HepG2 (cell line): ENCODE data around the gene HES6. TPM values are rescaled to one million over a fixed set of nuclear protein-coding genes. Genes with fewer than 3 reads are reported as not detected.
A peak's percentile ranks its signal among the peaks of the same experiment; 100 is the strongest.

ENCODE experiments used
- ATAC-seq: fragments of 200-7000 bp; cut with Tn5 transposase; 3 replicates; pipeline ENCODE4 v1.9.1; 2020; ENCODE audit warnings: mild to moderate bottlenecking, moderate library complexity
- BruUV-seq: library from RNA; stranded (reverse); fragments of 400-500 nt; replicated peaks from 2 replicates; lab custom pipeline; 2021; lab: Mats Ljungman, UMichigan
- CTCF ChIA-PET: fragments of 300-600 bp; formaldehyde crosslinking; extraction: SDS; loops from one replicate; lab custom pipeline; 2021; ENCODE audit warnings: low total read pairs, inconsistent platforms, low intra/inter-chr PET ratio; lab: Yijun Ruan, JAX
- POLR2A ChIA-PET: fragments of 350-600 bp; sonication (Branson Sonifier 250); formaldehyde crosslinking; loops from one replicate; lab custom pipeline; 2020; ENCODE audit warnings: antibody characterized with exemption, inconsistent platforms; lab: Yijun Ruan, JAX
- DNase-seq: peaks from one replicate; pipeline ENCODE4 v3.0.0-alpha.2; 2015; ENCODE audit warnings: low spot score
- FAIRE-seq: peaks from 3 replicates; lab custom pipeline; 2011; peaks lifted over from hg19 to GRCh38; lab: Jason Lieb, UNC
- H2AFZ ChIP-seq: one replicate; pipeline ENCODE4 v1.6.1; 2011; ENCODE audit warnings: low read length, inconsistent platforms
- H3K27ac ChIP-seq: fragments of 300-600 bp; 3 replicates; pipeline ENCODE4 v1.8.0; 2011; ENCODE audit warnings: mixed run types, mild to moderate bottlenecking, mixed read lengths, low read length, inconsistent platforms; ENCODE audit not compliant: insufficient read depth; ENCODE audit errors: extremely low read length
- H3K27me3 ChIP-seq, 2 experiments: fragments of 200-600 bp in 1 of 2; 2 replicates in 1 of 2; 3 replicates in 1 of 2; pipeline versions ENCODE4 v1.6.0 to v1.8.0; 2011; ENCODE audit warnings: low read length in 2 of 2, mild to moderate bottlenecking in 2 of 2, moderate library complexity in 2 of 2, inconsistent platforms in 1 of 2; ENCODE audit not compliant: insufficient read depth in 2 of 2, control insufficient read depth in 1 of 2
- H3K36me3 ChIP-seq, 2 experiments: fragments of 200-600 bp in 1 of 2; replicated peaks in 1 of 2; 2 replicates in 1 of 2; 3 replicates in 1 of 2; pipeline versions ENCODE4 v1.5.1 to v1.8.0; 2011; ENCODE audit warnings: low read length in 2 of 2, inconsistent platforms in 1 of 2; ENCODE audit not compliant: insufficient read depth in 2 of 2, control insufficient read depth in 1 of 2
- H3K4me1 ChIP-seq: 2 replicates; pipeline ENCODE4 v1.5.1; 2012; ENCODE audit warnings: low read length, inconsistent platforms; ENCODE audit not compliant: insufficient read depth
- H3K4me2 ChIP-seq: 2 replicates; pipeline ENCODE4 v1.6.0; 2011; ENCODE audit warnings: low read depth, low read length, inconsistent platforms
- H3K4me3 ChIP-seq, 3 experiments: fragments of 200-600 bp in 1 of 3; sonication (generic), shearing (Covaris generic) in 1 of 3; replicated peaks in 1 of 3; 2 replicates each; pipeline ENCODE4 v1.5.1; 2011 to 2016; ENCODE audit warnings: low read length in 3 of 3, inconsistent platforms in 2 of 3, low read depth in 2 of 3, mild to moderate bottlenecking in 2 of 3, control low read depth in 1 of 3, mixed read lengths in 1 of 3; ENCODE audit not compliant: insufficient read depth in 1 of 3
- H3K79me2 ChIP-seq: one replicate; pipeline ENCODE4 v1.6.1; 2011; ENCODE audit warnings: low read length, inconsistent platforms; ENCODE audit not compliant: insufficient read depth
- H3K9ac ChIP-seq: 2 replicates; pipeline ENCODE4 v1.6.0; 2011; ENCODE audit warnings: mild to moderate bottlenecking, low read depth, low read length, inconsistent platforms; ENCODE audit not compliant: insufficient read depth
- H3K9me3 ChIP-seq: 2 replicates; pipeline ENCODE4 v1.5.1; 2012; ENCODE audit warnings: mild to moderate bottlenecking, low read length
- H4K20me1 ChIP-seq: 2 replicates; pipeline ENCODE4 v1.6.0; 2011; ENCODE audit warnings: inconsistent platforms, mild to moderate bottlenecking, low read length, moderate library complexity; ENCODE audit not compliant: insufficient read depth
- ATF4 ChIP-seq, 2 experiments: fragments of 450-650 bp in 1 of 2; sonication (generic) in 1 of 2; formaldehyde crosslinking; IDR thresholded peaks; 2 replicates each; pipeline versions ENCODE4 v1.5.0 to v1.8.0; 2020 to 2022; ENCODE audit warnings: mild to moderate bottlenecking in 1 of 2, missing genetic modification reagents in 1 of 2
- KAT7 ChIP-seq: IDR thresholded peaks from 2 replicates; pipeline ENCODE4 v1.6.1; 2018; ENCODE audit warnings: borderline replicate concordance, missing compliant biosample characterization
- KDM4B ChIP-seq: sonication (generic); formaldehyde crosslinking; IDR thresholded peaks from 2 replicates; pipeline ENCODE4 v1.4.0; 2020; ENCODE audit warnings: missing genetic modification reagents
- NFIB ChIP-seq: sonication (generic); formaldehyde crosslinking; IDR thresholded peaks from 2 replicates; pipeline ENCODE4 v1.9.0; 2021; ENCODE audit warnings: missing genetic modification reagents, mild to moderate bottlenecking, borderline replicate concordance
- SP4 ChIP-seq: sonication (generic); formaldehyde crosslinking; IDR thresholded peaks from 2 replicates; pipeline ENCODE4 v1.8.1; 2023; ENCODE audit warnings: mild to moderate bottlenecking, missing genetic modification reagents
- ZBTB38 ChIP-seq: sonication (generic); formaldehyde crosslinking; IDR thresholded peaks from 2 replicates; pipeline ENCODE4 v1.5.1; 2020; ENCODE audit warnings: mild to moderate bottlenecking, missing genetic modification reagents
- ZNF225 ChIP-seq: sonication (generic); formaldehyde crosslinking; IDR thresholded peaks from 2 replicates; pipeline ENCODE4 v1.4.0; 2020; ENCODE audit warnings: mild to moderate bottlenecking, missing genetic modification reagents
- ZNF251 ChIP-seq: sonication (generic); formaldehyde crosslinking; IDR thresholded peaks from 2 replicates; pipeline ENCODE4 v1.9.0; 2021; ENCODE audit warnings: mild to moderate bottlenecking, missing genetic modification reagents
- ZNF414 ChIP-seq: sonication (generic); formaldehyde crosslinking; IDR thresholded peaks from 2 replicates; pipeline ENCODE4 v1.5.0; 2020; ENCODE audit warnings: missing genetic modification reagents
- ZNF589 ChIP-seq: sonication (generic); formaldehyde crosslinking; conservative IDR thresholded peaks from 2 replicates; pipeline ENCODE4 v1.8.0; 2022; ENCODE audit warnings: mild to moderate bottlenecking, moderate library complexity, missing genetic modification reagents
- ZNF761 ChIP-seq: sonication (generic); formaldehyde crosslinking; conservative IDR thresholded peaks from 2 replicates; pipeline ENCODE4 v1.4.0; 2020; ENCODE audit warnings: mild to moderate bottlenecking, missing genetic modification reagents
- WGBS: methylation state at CpG from one replicate; pipeline ENCODE4 v1.1.6; 2017; ENCODE audit warnings: low lambda C conversion rate; 5-methylcytosine and 5-hydroxymethylcytosine counted together
- in situ Hi-C: cut with HindIII; loops from 2 replicates; pipeline ENCODE4 v1.10.0; 2017; ENCODE audit warnings: low pct_unique_long_range_greater_than_20kb; ENCODE audit not compliant: extremely low pct_ligation_motif_present
- intact Hi-C: fragments of 100-400 bp; cut with micrococcal nuclease; formaldehyde crosslinking; loops from one replicate; pipeline ENCODE4 v1.10.0; 2022; ENCODE audit not compliant: unreplicated experiment
- polyA plus RNA-seq, 8 experiments: library from polyadenylated mRNA; depleted of rRNA in 3 of 8; stranded (reverse) in 7 of 8; unstranded in 1 of 8; fragments of >200 nt; fragmentation: Illumina TruSeq in 4 of 8; extraction: Trizol in 4 of 8; gene quantifications; 2 replicates each; pipeline versions ENCODE4 v1.2.1 to v1.2.3, GENCODE V29; 2011 to 2016; ENCODE audit warnings: low read depth in 4 of 8, missing spikeins in 1 of 8, mixed read lengths in 1 of 8; ENCODE audit not compliant: insufficient read depth in 1 of 8
- total RNA-seq, 5 experiments: library from RNA; depleted of rRNA; stranded (reverse); fragments of >200 nt; fragmentation: Illumina TruSeq; extraction: Trizol; gene quantifications; 2 replicates each; pipeline ENCODE4 v1.2.3, GENCODE V29; 2016; ENCODE audit warnings: low read depth in 1 of 5
- TF ChIP-seq, protein P1 (sequence below): sonication (generic); formaldehyde crosslinking; IDR thresholded peaks from 2 replicates; pipeline ENCODE4 v1.4.0; 2020; ENCODE audit warnings: missing genetic modification reagents
- TF ChIP-seq, protein P2 (sequence below): sonication (generic); formaldehyde crosslinking; IDR thresholded peaks from 2 replicates; pipeline ENCODE4 v1.4.0; 2020; ENCODE audit warnings: missing genetic modification reagents, low read depth, mild to moderate bottlenecking, borderline replicate concordance
- TF ChIP-seq, protein P3 (sequence below): sonication (generic); formaldehyde crosslinking; IDR thresholded peaks from 2 replicates; pipeline ENCODE4 v1.5.1; 2020; ENCODE audit warnings: mild to moderate bottlenecking, missing genetic modification reagents, moderate library complexity

Gene HES6
- total and polyA plus RNA-seq, 2 of the 13 experiments (the other 11 are each of a cell fraction or from before 2014, with no cell fraction given): 19.5 to 82.8 TPM

DNA sequence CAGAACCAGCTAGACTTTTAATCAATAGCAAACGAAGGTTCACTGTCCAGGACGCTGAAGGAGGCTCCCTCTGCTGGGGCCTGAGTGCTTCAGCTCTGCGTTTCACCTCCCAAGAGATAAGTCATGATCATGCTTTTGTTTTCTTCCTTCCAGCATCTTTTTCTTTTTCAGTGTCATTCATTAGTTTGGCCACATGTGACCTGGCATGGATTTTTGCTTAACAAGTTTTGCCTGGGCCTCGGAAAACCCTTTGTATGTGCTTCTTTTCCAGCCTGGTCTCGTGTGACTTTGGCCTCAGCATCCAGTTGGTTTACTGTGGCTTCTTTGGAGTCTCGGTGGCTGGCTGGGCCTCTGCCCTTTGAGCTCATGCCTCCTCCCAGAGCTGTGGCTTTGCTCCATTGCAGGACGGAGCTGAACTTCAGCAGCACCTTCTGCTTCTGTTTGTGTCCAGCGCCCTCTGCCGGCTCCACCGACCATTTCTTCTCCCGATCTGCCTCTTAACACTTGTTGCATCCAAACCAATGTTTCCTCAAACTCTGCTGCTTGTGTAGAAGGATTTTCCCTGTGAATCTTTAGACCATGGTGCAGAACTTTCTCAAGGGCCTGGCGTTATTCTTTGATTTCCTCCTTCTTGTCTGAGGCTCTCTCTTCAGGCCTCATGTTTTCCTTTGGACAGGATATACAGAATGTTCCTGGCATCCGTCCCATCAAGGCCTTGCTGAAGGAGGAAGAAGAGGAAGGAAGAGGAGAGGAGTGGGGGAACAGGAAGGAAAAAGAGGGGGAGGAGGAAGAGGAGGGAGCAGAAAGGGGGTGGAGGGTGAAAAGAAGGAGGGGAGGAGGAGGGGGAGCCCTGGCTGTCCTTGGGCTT is 23.6 kb upstream of the HES6 start (continued):
- no peak for TF ChIP-seq ZNF414 (CRISPR knock-in tag)
- TF ChIP-seq ATF4 (CRISPR knock-in tag; IDR thresholded peaks at IDR 0.05): no peak

GRCh38 chr2:238262496-238263122 is 22.8 kb upstream of the HES6 start:
- DNase-seq (no peak), FAIRE-seq (no peak), ATAC-seq (peak; percentile 27)
- ChIA-PET POLR2A (interaction anchor here (0.9 to 3.1 kb wide), 10 partner anchors 12 to 202 kb away, joined by 3 to 44 read pairs (median 7); partner anchors contain the start of genes HES6, PER2 and SCLY), CTCF (interaction anchor here (0.7 to 2.2 kb wide), 4 partner anchors 26 to 404 kb away, joined by 3 to 6 read pairs (median 4); partner anchors contain the start of gene PER2)
- Histone ChIP-seq H4K20me1 (no peaks in the 10 kb centered on the region), H3K27me3 (no peaks in the 10 kb centered on the region), H3K4me1 (peaks cover 50% of the 10 kb centered on the region), H3K9me3 (no peaks in the 10 kb centered on the region), H3K4me3 (peak overlapping the region in 1 of 3 experiments; percentile 44; a peak in 2 of 6 replicates), H3K79me2 (no peaks in the 10 kb centered on the region), H3K9ac (peak overlapping the region; percentile 52), H3K36me3 (peaks cover 15 to 73% of the 10 kb centered on the region in 2 experiments), H2AFZ (no peak overlapping the region), H3K4me2 (peak overlapping the region; percentile 77), H3K27ac (peak overlapping the region; percentile 88)
- intact Hi-C loops: loop anchor here (1.0 kb wide), 4 partner anchors 23 to 404 kb away; partner anchors contain the start of gene ILKAP
- 84% methylated on average over 12 of the region's 12 CpGs for WGBS
- in situ Hi-C loops: loop anchor here (10.0 kb wide), 1 partner anchor 408 kb away; the partner anchor contains the start of gene RAMP1
- no TSS peak for BruUV-seq
- TF ChIP-seq, protein P1, sequence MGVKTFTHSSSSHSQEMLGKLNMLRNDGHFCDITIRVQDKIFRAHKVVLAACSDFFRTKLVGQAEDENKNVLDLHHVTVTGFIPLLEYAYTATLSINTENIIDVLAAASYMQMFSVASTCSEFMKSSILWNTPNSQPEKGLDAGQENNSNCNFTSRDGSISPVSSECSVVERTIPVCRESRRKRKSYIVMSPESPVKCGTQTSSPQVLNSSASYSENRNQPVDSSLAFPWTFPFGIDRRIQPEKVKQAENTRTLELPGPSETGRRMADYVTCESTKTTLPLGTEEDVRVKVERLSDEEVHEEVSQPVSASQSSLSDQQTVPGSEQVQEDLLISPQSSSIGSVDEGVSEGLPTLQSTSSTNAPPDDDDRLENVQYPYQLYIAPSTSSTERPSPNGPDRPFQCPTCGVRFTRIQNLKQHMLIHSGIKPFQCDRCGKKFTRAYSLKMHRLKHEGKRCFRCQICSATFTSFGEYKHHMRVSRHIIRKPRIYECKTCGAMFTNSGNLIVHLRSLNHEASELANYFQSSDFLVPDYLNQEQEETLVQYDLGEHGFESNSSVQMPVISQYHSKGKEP (CRISPR knock-in tag): no peak
- no peak for TF ChIP-seq KDM4B (CRISPR knock-in tag)
- no peak for TF ChIP-seq KAT7 (CRISPR knock-in tag)
- peak; percentile 86; the same call in 1 of the 2 replicates for TF ChIP-seq NFIB (CRISPR knock-in tag)
- TF ChIP-seq ZNF251 (CRISPR knock-in tag): no peak
- peak; percentile 18; the same call in 1 of the 2 replicates for TF ChIP-seq ZNF761
- 0 out of 2 replicates have a peak, but pooled peaks have one; percentile 44 for TF ChIP-seq SP4 (CRISPR knock-in tag)
- TF ChIP-seq, protein P2, sequence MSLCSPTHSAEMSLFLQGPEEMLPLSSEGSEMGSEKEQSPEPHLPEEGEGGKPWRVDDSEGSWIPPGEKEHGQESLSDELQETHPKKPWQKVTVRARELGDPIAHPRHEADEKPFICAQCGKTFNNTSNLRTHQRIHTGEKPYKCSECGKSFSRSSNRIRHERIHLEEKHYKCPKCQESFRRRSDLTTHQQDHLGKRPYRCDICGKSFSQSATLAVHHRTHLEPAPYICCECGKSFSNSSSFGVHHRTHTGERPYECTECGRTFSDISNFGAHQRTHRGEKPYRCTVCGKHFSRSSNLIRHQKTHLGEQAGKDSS (CRISPR knock-in tag): no peak
- 0 out of 2 replicates have a peak, but pooled peaks have one; percentile 34 for TF ChIP-seq ZBTB38 (CRISPR knock-in tag)
- TF ChIP-seq, protein P3, sequence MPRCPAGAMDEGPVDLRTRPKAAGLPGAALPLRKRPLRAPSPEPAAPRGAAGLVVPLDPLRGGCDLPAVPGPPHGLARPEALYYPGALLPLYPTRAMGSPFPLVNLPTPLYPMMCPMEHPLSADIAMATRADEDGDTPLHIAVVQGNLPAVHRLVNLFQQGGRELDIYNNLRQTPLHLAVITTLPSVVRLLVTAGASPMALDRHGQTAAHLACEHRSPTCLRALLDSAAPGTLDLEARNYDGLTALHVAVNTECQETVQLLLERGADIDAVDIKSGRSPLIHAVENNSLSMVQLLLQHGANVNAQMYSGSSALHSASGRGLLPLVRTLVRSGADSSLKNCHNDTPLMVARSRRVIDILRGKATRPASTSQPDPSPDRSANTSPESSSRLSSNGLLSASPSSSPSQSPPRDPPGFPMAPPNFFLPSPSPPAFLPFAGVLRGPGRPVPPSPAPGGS (CRISPR knock-in tag): no peak
- peak; percentile 50; the same call in 1 of the 2 replicates for TF ChIP-seq ZNF225 (CRISPR knock-in tag)
- no peak for TF ChIP-seq ZNF589 (CRISPR knock-in tag)
